Fibroblast of skin of left biceps (primary cell): ENCODE results near the gene HTR1E.
"Not testable (repeated sequence)": the region's sequence is repeated elsewhere in the genome, so short reads cannot be mapped to it uniquely, and the experiment has no call there.

Source experiments
- DNase-seq, 2 experiments: peaks; one replicate each; pipeline ENCODE4 v3.0.0-alpha.2; 2013; ENCODE audit warnings: low read depth in 2 of 2

HTR1E gene, protein sequence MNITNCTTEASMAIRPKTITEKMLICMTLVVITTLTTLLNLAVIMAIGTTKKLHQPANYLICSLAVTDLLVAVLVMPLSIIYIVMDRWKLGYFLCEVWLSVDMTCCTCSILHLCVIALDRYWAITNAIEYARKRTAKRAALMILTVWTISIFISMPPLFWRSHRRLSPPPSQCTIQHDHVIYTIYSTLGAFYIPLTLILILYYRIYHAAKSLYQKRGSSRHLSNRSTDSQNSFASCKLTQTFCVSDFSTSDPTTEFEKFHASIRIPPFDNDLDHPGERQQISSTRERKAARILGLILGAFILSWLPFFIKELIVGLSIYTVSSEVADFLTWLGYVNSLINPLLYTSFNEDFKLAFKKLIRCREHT

DNA sequence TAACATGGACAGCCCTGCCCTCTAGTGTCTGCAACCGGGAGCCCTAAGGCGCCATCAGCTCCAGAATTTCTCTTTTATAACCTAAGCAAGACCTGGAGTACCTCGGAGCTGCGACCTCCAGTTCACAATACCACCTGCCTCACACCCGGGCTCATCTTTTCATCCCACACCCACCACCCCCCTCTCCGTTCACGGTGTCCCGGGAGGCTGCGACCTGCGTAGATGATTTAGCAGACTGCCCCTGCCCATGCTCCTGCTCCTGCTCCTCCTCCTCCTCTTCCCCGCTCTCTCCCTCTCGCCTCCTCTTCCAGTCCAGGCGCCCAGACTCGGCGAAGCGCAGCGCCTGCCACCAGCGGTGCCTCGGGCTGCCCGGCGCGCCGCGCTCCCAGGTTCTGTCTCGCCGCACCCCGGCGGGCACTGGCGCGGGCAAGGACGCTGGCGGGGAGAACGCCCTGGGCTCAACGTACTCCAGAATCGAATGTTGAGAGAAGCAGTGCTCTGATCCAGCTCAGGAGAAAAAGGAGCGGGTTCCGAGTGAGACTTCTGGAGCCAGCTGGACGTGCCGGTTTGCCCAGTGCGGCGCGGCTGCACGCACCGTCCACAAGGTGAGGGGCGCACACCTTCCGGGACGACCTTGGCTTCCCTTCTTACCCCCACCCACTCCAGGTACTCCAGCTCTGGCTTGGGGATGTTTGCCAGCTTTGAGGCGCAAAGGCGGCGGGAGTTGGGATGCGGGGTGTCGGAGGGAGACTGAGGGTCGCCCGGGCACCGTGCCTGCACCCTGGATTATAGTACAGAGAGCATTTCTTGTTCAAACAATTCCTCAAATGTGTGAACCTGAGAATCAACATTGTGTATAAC, at the start of gene HTR1E:
Gene HTR1E (plus strand): TSS at position 310 of the 861 bp plus-strand sequence. CDS start 77,807 bp downstream, outside the sequence.
- DNase-seq = no peak

DNA sequence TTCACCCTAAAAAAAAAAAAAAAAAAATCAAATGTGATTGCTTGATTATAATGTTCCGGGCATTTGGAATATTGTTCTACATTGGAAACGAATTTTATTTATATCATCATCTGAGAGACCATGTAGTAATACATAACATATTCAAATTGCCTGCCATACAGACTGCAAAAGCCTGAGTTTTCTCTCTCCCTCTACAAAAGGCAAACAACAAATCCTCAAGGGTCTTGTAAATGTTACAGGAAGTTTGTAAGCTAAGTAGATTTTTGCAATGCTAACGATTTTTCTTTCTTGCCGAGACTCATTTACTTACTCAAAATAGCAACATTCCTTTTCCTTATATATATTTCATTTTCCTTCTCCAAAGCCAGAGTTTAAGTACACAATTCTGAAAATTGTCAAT, 49.0 kb upstream of the HTR1E start:
- no peak for DNase-seq

DNA sequence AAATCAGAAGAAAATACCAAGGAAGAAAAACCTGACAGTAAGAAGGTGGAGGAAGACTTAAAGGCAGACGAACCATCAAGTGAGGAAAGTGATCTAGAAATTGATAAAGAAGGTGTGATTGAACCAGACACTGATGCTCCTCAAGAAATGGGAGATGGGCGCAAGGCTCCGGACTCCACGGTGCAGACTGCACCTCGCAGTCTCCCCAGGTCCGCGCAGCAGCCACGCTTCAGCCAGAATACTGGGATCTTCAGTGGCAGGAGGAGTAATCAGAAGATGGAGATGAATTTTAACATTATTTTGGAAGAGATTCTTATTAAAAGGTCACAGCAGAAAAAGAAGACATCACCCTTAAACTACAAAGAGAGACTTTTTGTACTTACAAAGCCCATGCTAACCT, 40.1 kb upstream of the HTR1E start:
- not testable (repeated sequence) for DNase-seq

DNA sequence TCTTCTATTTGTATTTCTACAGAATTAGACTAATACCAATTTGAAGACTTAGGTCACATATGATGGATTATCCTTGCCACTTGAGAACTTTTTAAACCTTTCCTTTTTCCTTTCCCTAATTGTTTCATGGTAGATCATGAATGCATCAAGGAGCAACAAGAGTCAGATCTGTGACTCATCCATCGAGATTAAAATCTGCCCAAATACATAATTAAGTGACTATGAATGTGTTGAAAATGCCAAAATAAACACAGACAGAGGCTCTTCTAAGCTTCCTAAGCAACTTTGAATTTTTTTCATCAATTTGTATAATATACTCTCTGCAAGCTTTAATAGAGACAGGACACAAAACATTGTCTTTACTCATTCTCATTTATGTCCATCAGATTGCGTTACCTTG, 23.5 kb upstream of the HTR1E start:
- DNase-seq = no peak

DNA sequence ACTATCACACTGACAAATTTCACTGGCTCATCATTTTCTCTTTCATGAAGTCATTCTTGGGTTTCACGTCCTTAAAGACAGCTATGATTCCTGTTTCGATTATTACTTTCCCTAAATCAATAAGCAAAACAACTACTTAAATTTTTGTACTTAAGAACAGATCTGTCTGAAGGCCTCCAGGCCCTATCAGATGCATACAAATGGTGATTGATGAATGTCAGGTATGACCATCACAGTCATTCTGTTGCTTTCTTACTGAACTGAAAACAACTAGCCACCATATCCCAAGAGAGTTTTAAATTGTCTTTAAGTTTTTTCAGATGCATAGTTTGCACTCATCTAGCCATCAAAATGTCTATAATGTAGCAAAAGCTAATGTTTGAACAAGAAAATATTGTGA, 20.9 kb upstream of the HTR1E start:
- DNase-seq = no peak

DNA sequence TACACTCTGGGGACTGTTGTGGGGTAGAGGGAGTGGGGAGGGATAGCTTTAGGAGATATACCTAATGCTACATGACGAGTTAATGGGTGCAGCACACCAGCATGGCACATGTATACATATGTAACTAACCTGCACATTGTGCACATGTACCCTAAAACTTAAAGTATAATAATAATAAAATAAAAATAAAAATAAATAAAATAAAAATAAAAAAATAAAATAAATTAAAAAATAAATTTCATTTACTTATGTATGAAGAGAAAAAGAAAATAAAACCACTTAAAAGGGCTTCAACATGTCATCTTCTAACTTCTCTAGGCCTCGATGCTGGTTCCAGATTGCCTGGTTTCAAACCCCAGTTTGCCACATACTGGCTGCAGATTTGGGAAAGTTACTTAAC, 10.2 kb upstream of the HTR1E start:
- DNase-seq = not testable (repeated sequence)

DNA sequence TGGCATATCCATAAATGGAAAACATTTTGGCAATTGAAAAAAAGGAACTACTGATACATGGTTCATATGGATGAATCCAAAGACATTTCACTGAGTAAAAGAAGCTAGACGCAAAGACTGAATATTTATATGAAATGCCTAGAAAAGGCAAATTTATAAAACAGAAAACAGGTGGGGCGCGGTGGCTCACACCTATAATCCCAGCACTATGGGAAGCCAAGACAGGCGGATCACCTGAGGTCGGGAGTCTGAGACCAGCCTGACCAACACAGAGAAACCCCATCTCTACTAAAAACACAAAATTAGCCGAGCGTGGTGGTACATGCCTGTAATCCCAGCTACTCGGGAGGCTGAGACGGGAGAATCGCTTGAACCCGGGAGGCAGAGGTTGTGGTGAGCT, 9.5 kb upstream of the HTR1E start:
- not testable (repeated sequence) for DNase-seq

DNA sequence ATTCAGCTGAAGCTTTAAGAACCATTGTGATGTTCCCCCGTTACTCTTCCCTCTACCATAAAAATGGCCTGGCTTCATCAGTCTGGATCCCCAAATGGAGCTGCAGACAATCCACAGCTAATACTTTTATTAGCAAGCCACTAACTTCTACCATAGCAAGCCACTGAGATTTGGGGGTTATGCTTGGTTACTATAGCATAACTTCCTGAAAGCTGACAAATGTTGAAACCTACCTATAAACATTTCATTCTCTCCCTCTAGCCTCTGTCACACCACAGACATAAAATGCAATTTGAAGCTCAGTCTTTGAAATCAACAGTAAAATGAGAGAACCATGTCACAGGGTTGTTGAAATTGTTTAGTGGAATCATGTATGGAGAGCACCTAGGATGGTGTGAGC, 3.0 kb upstream of the HTR1E start:
- no peak for DNase-seq

DNA sequence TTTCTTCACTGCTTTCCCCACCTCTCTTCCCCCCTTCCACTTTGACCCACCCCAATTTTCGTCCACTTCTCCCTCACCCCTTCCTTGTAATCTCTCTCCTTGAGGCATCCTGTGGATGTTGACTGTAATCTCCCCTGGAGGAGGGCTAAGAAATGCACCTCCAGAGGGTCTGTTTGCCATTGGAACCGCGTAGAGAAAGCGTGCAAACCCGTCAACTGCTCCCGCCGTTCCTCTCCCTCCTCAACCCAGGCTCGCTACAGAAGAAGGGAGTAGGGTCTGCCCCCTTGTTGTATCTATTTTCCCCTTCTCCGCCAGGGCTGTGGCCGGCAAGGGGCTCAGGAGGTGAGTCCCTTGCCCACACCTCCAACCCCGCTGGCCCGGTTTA, 502 bp upstream of the HTR1E start:
- DNase-seq = no peak

DNA sequence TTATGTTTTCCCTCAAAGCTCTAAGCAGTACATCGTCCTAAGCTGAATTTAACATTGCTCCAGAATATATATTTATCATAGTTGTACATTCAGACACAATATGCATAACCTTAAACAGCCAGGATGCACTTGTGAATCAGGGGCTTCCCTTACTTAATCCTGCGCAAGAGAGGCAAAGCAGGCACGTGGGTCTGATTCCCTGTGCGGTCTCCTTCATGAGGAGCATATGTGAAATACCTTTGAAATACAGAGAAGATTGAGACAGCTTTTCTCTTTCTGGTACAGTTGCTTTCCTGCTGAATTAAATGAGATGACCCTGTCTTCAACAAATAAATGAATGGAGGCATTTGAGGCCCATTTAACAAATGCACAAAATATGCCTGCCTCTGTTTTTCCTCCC, 1.5 kb downstream of the HTR1E start:
- no peak for DNase-seq

DNA sequence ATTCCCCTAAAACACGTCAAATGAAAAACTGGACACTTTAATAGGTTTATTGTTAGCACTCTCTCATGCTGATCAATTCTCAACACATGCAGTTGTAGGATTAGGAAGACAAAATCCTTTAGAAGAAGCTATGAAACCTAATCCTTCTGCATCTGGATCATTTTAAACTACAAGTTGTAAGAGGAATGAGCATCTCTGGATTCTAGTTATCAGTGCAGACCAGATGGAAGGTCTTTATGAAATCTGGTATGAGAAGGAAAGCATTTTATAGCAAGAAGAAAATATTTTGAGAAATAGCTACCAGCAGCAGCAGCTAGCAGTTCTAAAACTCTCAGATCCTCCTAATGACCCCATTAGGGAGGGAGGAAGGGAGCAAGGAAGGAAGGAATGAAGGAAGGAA, 4.1 kb downstream of the HTR1E start:
- no peak for DNase-seq

DNA sequence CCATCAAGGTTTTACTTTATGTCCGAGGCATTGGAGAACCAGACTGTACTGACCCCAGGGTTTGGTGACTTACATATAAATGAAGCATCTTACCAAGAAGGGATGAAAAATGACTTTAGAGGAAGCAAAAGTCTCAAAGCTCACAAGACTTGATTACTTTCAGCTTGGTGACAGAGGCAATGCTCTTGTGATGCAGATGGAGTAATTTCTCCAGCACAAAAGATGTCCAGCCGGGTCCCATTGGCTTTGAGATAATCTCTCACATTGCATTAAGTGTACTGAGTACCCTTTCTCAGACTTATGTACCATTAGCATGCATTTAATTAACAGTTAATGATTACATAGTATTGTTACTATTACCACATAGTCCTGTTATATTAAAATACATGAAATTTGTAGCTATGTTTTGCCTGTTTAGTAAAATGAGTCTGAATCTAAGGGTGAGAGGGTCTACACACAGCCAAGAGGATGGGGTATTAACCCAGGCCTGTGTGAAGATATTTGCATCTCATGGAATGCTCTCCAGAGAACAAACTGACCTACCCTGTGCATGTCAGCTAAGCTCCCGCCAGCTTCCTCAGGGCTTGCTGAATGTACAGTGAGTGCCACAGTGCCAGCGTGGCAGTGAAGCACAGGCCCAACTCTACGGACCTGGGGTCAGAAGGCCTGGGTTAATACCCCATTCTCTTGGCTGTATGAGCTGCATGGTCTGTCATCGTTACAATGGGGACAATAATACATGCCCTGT, 5.6 kb downstream of the HTR1E start:
- DNase-seq = no peak

DNA sequence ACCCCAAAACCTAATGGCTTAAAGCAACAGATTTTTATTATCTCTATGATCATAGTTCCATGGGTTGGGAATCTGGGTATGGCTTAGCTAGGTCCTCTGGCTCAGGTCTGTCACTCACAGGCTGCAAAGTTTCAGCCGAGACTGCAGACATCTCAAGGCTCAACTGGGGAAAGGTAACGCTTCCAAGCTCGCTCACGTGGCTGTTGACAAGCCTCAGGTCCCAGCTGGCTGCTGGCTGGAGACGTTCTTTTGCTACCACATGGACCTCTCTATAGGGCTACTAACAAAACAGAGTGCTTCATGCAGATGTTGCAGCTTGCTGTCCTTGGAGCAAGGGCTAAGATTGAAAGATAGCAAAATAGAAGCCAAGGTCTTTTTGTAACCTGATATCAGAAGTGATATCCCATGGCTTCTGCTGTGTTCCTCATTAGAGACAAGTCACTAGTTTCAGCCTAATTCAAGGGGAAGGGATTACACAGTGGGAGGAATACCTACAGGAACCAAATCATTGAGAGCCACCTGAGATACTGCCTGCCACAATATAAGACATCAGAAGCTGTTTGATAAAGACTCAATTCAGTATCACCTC, 6.6 kb downstream of the HTR1E start:
- no peak for DNase-seq

DNA sequence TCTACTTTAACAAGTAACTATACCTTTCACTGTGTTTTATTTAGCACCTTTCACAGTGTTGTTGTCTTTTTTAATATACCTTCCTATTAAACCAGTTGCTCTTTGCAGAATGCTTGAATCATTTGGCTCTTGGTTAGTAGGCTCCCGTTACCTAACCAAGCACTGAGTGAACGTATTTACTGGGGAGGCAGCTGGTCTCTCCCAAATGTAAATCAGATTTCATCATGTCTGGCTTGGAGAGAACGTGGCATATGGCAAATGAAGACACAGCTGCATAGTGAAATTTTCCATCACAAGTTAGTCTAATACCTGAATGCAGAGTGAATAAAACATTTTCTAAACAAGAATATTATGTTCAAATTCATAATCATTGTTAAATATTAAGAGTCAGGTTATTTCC, 12.4 kb downstream of the HTR1E start:
- DNase-seq = no peak

DNA sequence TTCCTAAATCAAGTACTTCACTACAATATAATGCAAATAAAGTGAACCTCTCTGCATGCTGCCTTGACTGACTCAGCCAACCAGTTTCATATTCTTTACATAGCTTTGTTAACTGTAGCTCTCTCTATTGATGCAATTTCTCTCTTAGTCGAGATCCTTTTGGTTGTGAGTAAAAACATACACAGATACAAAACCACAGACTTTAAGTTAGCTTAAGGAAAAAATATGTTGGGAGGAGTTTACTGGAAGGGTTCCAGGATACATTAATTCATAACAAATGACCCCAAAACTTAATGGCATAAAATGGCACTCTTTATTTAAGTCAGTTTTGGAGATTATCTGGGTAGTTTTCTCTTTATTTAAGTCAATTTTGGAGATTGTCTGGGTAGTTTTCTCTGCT, 15.7 kb downstream of the HTR1E start:
- no peak for DNase-seq

DNA sequence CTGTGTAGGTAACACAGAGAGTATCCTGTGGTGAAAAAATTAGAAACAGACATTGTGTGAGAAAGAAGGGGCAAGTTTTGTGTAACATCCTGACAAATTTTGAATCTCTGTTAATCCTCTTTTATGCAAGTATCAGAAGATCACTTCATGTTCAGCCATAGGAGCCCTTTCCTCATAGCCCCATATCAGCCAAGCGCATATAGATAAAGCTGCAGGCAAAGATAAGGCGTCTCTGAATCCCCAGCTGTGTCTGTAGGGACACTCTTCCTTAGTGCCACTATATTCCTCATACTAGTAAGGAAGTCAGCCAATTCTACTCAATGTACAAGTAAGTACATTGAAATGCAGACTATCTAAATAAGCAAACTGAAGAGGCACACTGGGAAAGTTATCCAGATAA, 22.3 kb downstream of the HTR1E start:
- DNase-seq = no peak

DNA sequence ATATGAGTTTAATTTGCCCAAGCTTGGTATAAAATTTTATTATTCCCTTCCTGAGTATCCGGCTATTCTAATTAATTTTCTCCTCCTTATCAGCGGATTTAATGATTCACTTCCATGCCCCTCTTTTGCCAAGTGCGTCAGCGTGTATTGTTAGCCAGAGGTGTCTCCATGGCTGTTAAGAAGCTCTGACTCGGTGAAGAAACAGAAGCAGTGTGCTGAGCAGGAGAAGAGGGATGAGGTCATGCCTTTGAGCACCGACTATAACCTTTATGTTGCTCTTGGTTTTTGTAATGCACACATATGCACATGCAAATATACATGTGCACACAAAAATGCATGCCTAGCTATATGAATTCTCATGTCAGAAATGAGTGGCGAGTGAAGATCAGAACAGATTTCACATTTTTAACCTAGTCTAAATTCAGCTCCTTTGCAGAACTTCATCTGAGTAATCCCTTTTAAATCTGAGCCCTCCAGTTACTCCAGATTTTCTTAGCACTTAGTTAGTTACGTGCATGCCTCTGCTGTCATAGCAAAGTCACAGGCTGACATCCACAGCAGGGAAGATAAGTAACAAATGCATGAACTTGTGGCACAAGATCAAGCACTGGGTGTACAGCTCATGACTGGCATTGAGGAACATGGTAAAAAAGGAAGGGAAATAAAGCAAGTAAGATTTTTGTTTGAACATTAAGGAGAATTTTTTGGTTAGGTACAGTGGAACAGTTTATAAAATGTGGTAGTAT, 24.3 kb downstream of the HTR1E start:
- DNase-seq = no peak

DNA sequence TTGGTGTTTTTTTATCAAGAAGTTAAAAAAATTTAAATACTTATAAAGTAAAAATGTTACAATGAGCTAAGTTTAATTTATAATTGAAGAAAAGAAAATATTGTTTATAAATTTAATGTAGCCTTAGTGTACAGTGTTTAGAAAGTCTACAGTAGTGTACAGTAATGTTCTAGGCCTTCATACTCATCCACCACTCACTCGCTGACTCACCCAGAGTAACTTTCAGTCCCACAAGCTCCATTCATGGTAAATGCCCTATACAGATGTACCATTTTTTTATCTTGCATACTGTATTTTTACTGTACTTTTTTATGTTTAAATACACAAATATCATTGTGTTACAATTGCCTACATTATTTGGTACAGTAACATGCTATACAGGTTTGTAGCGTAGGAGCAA, 26.0 kb downstream of the HTR1E start:
- no peak for DNase-seq

DNA sequence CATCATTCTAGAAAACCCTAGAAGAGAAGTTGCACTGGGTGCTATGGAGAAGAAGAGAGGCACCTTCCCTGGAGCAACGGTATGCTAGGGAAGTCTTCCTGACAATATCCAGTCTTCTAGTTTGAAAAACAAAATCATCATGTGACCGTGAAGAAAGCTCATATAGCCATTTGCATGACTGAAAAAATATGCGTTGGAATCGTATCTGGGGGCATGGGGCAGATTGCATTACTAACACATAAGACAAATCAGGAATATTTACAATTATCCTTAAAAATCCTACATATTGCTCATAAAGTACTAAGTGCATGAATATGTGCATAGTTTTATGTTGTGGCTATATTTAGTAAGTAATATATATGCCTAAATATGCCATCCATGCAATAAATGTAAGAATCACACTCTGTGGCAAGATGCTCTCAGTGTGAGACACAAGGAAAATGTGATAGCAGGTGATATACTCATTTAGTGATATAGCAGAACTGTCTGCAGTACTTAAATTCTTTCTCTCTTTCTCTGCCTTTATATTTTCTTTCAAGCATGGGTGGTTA, 26.8 kb downstream of the HTR1E start:
- no peak for DNase-seq

DNA sequence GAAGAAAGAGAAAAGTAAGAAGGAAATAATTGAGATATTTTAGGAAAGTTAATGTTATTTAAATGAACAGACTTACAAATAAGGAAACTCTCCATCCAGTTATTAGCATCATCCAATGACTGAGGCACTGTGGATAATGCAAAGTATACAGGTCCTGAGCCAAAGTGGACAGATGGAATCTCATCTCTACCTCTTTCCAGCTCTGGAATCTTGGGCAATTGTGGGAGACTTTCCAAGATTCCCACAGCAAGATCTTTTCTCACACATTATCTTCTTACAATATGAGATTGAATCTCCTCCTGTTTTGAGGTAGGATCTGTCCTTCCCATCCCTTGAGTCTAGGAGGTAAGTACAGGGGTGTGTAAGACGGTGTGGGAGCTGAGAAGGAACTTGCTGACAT, 28.9 kb downstream of the HTR1E start:
- DNase-seq = no peak

DNA sequence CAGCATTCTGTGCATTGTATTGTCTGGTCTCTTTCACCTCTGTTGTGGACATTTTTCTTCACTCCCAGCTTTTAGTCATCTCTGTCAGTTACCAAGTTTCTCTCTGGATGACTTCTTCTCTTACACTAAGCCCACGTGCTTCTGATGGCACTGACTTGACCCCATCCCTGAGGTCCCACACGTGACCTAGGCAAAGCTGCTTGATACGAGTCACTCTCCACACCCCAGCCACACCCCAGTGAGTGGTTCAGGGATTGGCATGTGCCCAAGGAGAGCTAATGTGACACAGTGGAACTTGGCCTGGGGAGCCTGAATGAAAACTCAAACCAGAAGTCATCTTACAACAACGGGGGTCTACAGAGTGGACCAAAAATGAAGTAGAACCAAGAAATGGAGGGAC, 32.2 kb downstream of the HTR1E start:
- DNase-seq = no peak
